Ishikawa (cell line): Measurements from ENCODE around the gene KMT2E.

ENCODE experiments used
- CEBPB ChIP-seq: IDR thresholded peaks from 2 replicates; pipeline ENCODE4 v1.6.1; 2012
- REST ChIP-seq: IDR thresholded peaks from 2 replicates; pipeline ENCODE4 v1.6.1; 2012; ENCODE audit warnings: low read depth, mild to moderate bottlenecking
- USF1 ChIP-seq: IDR thresholded peaks from 2 replicates; pipeline ENCODE4 v1.6.1; 2012

GRCh38 chr7:105044449-105045070 lies 30.6 kb downstream of the KMT2E start:
- TF ChIP-seq CEBPB (no peak), REST (no peak), USF1 (no peak)
